IMR-90 (cell line): Measurements from ENCODE around the gene KCNAB1. TPM values are rescaled to one million over a fixed set of nuclear protein-coding genes. Genes with fewer than 3 reads are reported as not detected.

Experiments used
- ATAC-seq: fragments of 200-7000 bp; cut with Tn5 transposase; 2 replicates; pipeline ENCODE4 v1.9.1; 2020; ENCODE audit warnings: low read depth, mild to moderate bottlenecking, moderate library complexity
- BruUV-seq: library from RNA; stranded (reverse); fragments of 400-500 nt; replicated peaks from 2 replicates; lab custom pipeline; 2021; lab: Mats Ljungman, UMichigan
- CTCF ChIA-PET: fragments of 300-600 bp; formaldehyde crosslinking; extraction: SDS; loops from one replicate; lab custom pipeline; 2021; ENCODE audit warnings: antibody characterized with exemption; lab: Yijun Ruan, JAX
- POLR2A ChIA-PET: fragments of 300-600 bp; sonication (Branson Sonifier 250); formaldehyde crosslinking; loops from one replicate; lab custom pipeline; 2022; ENCODE audit warnings: antibody characterized with exemption; ENCODE audit not compliant: unreplicated experiment; lab: Charles Lee
- DNase-seq: peaks from one replicate; pipeline ENCODE4 v3.0.0; 2013
- H2AFZ ChIP-seq: replicated peaks from 2 replicates; pipeline ENCODE3; 2013; ENCODE audit warnings: low read length, mild to moderate bottlenecking; ENCODE audit not compliant: poor library complexity
- H2AK5ac ChIP-seq: 2 replicates; pipeline ENCODE4 v1.6.1; 2013; ENCODE audit warnings: low read depth, low read length, inconsistent platforms
- H2AK9ac ChIP-seq: replicated peaks from 2 replicates; pipeline ENCODE3; 2013; ENCODE audit warnings: mild to moderate bottlenecking, low read depth, low read length, moderate library complexity; ENCODE audit not compliant: poor library complexity
- H2BK120ac ChIP-seq: 2 replicates; pipeline ENCODE4 v1.6.1; 2013; ENCODE audit warnings: low read depth, low read length, inconsistent platforms
- H2BK15ac ChIP-seq: 3 replicates; pipeline ENCODE4 v1.6.1; 2013; ENCODE audit warnings: low read depth, low read length, inconsistent platforms
- H2BK20ac ChIP-seq: 2 replicates; pipeline ENCODE4 v1.6.1; 2013; ENCODE audit warnings: low read depth, mild to moderate bottlenecking, inconsistent platforms, low read length, moderate library complexity
- H2BK5ac ChIP-seq: 2 replicates; pipeline ENCODE4 v1.6.1; 2013; ENCODE audit warnings: mild to moderate bottlenecking, low read depth, low read length, inconsistent platforms; ENCODE audit not compliant: poor library complexity, severe bottlenecking
- H3K14ac ChIP-seq: replicated peaks from 2 replicates; pipeline ENCODE4 v1.6.1; 2013; ENCODE audit warnings: low read depth, low read length, inconsistent platforms
- H3K18ac ChIP-seq: 2 replicates; pipeline ENCODE4 v1.6.1; 2013; ENCODE audit warnings: low read depth, low read length, control low read depth
- H3K23ac ChIP-seq: 2 replicates; pipeline ENCODE4 v1.6.1; 2013; ENCODE audit warnings: low read depth, low read length, inconsistent platforms
- H3K27ac ChIP-seq: 2 replicates; pipeline ENCODE4 v1.5.1; 2013; ENCODE audit warnings: mild to moderate bottlenecking, control low read depth, low read length; ENCODE audit not compliant: insufficient read depth
- H3K27me3 ChIP-seq: 2 replicates; pipeline ENCODE4 v1.6.1; 2013; ENCODE audit warnings: low read length; ENCODE audit not compliant: control insufficient read depth, insufficient read depth
- H3K36me3 ChIP-seq: 2 replicates; pipeline ENCODE4 v1.6.1; 2013; ENCODE audit warnings: low read length, mixed read lengths; ENCODE audit not compliant: control insufficient read depth, insufficient read depth
- H3K4ac ChIP-seq: 2 replicates; pipeline ENCODE4 v1.6.1; 2013; ENCODE audit warnings: low read depth, low read length, inconsistent platforms
- H3K4me1 ChIP-seq: 2 replicates; pipeline ENCODE4 v1.6.1; 2013; ENCODE audit warnings: low read length, mixed read lengths; ENCODE audit not compliant: control insufficient read depth, insufficient read depth
- H3K4me2 ChIP-seq: 2 replicates; pipeline ENCODE4 v1.6.1; 2013; ENCODE audit warnings: low read depth, mild to moderate bottlenecking, control low read depth, low read length, moderate library complexity
- H3K4me3 ChIP-seq: 2 replicates; pipeline ENCODE4 v1.5.1; 2013; ENCODE audit warnings: low read depth, mild to moderate bottlenecking, control low read depth, low read length, moderate library complexity; ENCODE audit not compliant: insufficient read depth
- H3K56ac ChIP-seq: 2 replicates; pipeline ENCODE4 v1.6.1; 2013; ENCODE audit warnings: low read length, inconsistent platforms; ENCODE audit not compliant: insufficient read depth; ENCODE audit errors: extremely low read depth
- H3K79me1 ChIP-seq, 2 experiments: 2 replicates each; pipeline ENCODE4 v1.6.1; 2013; ENCODE audit warnings: low read length in 2 of 2, inconsistent platforms in 1 of 2, low read depth in 1 of 2
- H3K9ac ChIP-seq: 2 replicates; pipeline ENCODE4 v1.6.1; 2013; ENCODE audit warnings: low read depth, low read length, control low read depth
- H3K9me1 ChIP-seq: 2 replicates; pipeline ENCODE4 v1.6.1; 2013; ENCODE audit warnings: low read length, inconsistent platforms; ENCODE audit not compliant: insufficient read depth
- H3K9me3 ChIP-seq: 2 replicates; pipeline ENCODE4 v1.6.1; 2013; ENCODE audit warnings: low read length; ENCODE audit not compliant: control insufficient read depth, insufficient read depth
- H4K20me1 ChIP-seq: 2 replicates; pipeline ENCODE4 v1.6.1; 2013; ENCODE audit warnings: low read length, inconsistent platforms; ENCODE audit not compliant: insufficient read depth
- H4K5ac ChIP-seq: 2 replicates; pipeline ENCODE4 v1.6.1; 2013; ENCODE audit warnings: mild to moderate bottlenecking, low read depth, low read length, control low read depth
- H4K8ac ChIP-seq, 2 experiments: 2 replicates each; pipeline ENCODE4 v1.6.1; 2013; ENCODE audit warnings: low read depth in 2 of 2, low read length in 2 of 2, control low read depth in 1 of 2, inconsistent platforms in 1 of 2
- H4K91ac ChIP-seq: 2 replicates; pipeline ENCODE4 v1.6.1; 2013; ENCODE audit warnings: low read depth, low read length, inconsistent platforms; ENCODE audit not compliant: insufficient read depth
- BHLHE40 ChIP-seq: fragments of 150-350 bp; IDR thresholded peaks from 2 replicates; pipeline ENCODE4 v1.6.1; 2016; ENCODE audit warnings: mild to moderate bottlenecking, low read depth, low read length
- CEBPB ChIP-seq: IDR thresholded peaks from 2 replicates; pipeline ENCODE4 v1.6.1; 2012; ENCODE audit warnings: low read depth, low read length, improper control_type of control experiment
- CHD1 ChIP-seq: IDR thresholded peaks from 2 replicates; pipeline ENCODE4 v1.6.1; 2012; ENCODE audit warnings: low read depth, low read length, improper control_type of control experiment
- CTCF ChIP-seq: conservative IDR thresholded peaks from 2 replicates; pipeline ENCODE4 v1.5.1; 2012; ENCODE audit warnings: mild to moderate bottlenecking, low read depth, low read length, improper control_type of control experiment
- ELK1 ChIP-seq: fragments of 150-350 bp; IDR thresholded peaks from 2 replicates; pipeline ENCODE4 v1.6.1; 2016; ENCODE audit warnings: low read depth, mild to moderate bottlenecking, low read length, moderate library complexity, borderline replicate concordance
- FOS ChIP-seq: fragments of 150-350 bp; IDR thresholded peaks from 2 replicates; pipeline ENCODE4 v1.6.1; 2016; ENCODE audit warnings: low read depth, low read length
- MAZ ChIP-seq: IDR thresholded peaks from 2 replicates; pipeline ENCODE4 v1.6.1; 2012; ENCODE audit warnings: low read depth, mild to moderate bottlenecking, low read length, improper control_type of control experiment, moderate library complexity, borderline replicate concordance
- MXI1 ChIP-seq: IDR thresholded peaks from 2 replicates; pipeline ENCODE4 v1.6.1; 2012; ENCODE audit warnings: low read depth, mild to moderate bottlenecking, low read length, moderate library complexity, borderline replicate concordance
- POLR2A ChIP-seq: IDR thresholded peaks from 2 replicates; pipeline ENCODE4 v1.6.1; 2012; ENCODE audit warnings: mild to moderate bottlenecking, low read depth, low read length
- RAD21 ChIP-seq: IDR thresholded peaks from 2 replicates; pipeline ENCODE4 v1.6.1; 2012; ENCODE audit warnings: low read length, improper control_type of control experiment
- RCOR1 ChIP-seq: IDR thresholded peaks from 2 replicates; pipeline ENCODE4 v1.6.1; 2012; ENCODE audit warnings: mild to moderate bottlenecking, low read length, improper control_type of control experiment; ENCODE audit not compliant: insufficient replicate concordance
- RFX5 ChIP-seq: IDR thresholded peaks from 2 replicates; pipeline ENCODE4 v1.8.0; 2012; ENCODE audit warnings: low read depth, mild to moderate bottlenecking, low read length, moderate library complexity
- SMC3 ChIP-seq: fragments of 150-350 bp; IDR thresholded peaks from 2 replicates; pipeline ENCODE4 v1.6.1; 2016; ENCODE audit warnings: low read depth, mild to moderate bottlenecking, antibody characterized with exemption, low read length, moderate library complexity
- WGBS, 2 experiments: methylation state at CpG; one replicate each; pipeline versions ENCODE4 v1.1.5 to v1.1.7; 2013; ENCODE audit warnings: missing lambda C conversion rate in 2 of 2; ENCODE audit not compliant: insufficient read length in 1 of 2; ENCODE audit errors: extremely low coverage in 2 of 2; 5-methylcytosine and 5-hydroxymethylcytosine counted together
- dilution Hi-C: fragments of 300-500 bp; cut with HindIII; formaldehyde crosslinking; loops from one replicate; pipeline ENCODE4 v1.14.3; 2018; ENCODE audit warnings: low sequenced_read_pairs; ENCODE audit not compliant: unreplicated experiment
- in situ Hi-C: fragments of 300-500 bp; cut with MboI; formaldehyde crosslinking; loops from 3 replicates; pipeline ENCODE4 v1.14.3; 2019; ENCODE audit warnings: low sequenced_read_pairs, inconsistent platforms, mixed read lengths
- intact Hi-C: fragments of 100-400 bp; cut with micrococcal nuclease; formaldehyde crosslinking; loops from 2 replicates; pipeline ENCODE4 v1.10.0; 2022
- polyA plus RNA-seq, 3 experiments: library from polyadenylated mRNA; depleted of rRNA; stranded (reverse); fragments of >200 nt; gene quantifications; 2 replicates each; pipeline ENCODE4 v1.2.3, GENCODE V29; 2012; ENCODE audit warnings: low replicate concordance in 1 of 3
- total RNA-seq: library from RNA; depleted of rRNA; stranded (reverse); fragments of >200 nt; gene quantifications from 2 replicates; pipeline ENCODE4 v1.2.3, GENCODE V29; 2012

KCNAB1 gene
- total and polyA plus RNA-seq, 2 of the 4 experiments (the other 2 are of a cell fraction): under 0.01 to 0.07 TPM

- H4K8ac ChIP-seq: no peak overlapping the region
- H2BK15ac ChIP-seq: no peak overlapping the region
- H3K56ac ChIP-seq: no peak overlapping the region
- 0 out of 2 replicates have a peak, but pooled peaks cover 2% of the 10 kb centered on the region for H3K4me1 ChIP-seq
- BruUV-seq: no TSS peak
- intact Hi-C loops (no loop called here), in situ Hi-C loops (no loop called here), dilution Hi-C loops (loop anchor here (25.0 kb wide), 1 partner anchor 355 kb away; no protein-coding TSS in a partner anchor)
- H2BK20ac ChIP-seq: no peak overlapping the region
- TF ChIP-seq RAD21: no peak
- TF ChIP-seq SMC3: no peak
- no peak for TF ChIP-seq CEBPB
- no peak for TF ChIP-seq RFX5
- no peak for TF ChIP-seq POLR2A
- no peak for TF ChIP-seq CHD1
- TF ChIP-seq BHLHE40: no peak
- TF ChIP-seq MXI1: no peak
- TF ChIP-seq RCOR1: no peak
- no peak for TF ChIP-seq FOS
- no peak for TF ChIP-seq MAZ
- TF ChIP-seq CTCF: no peak
- TF ChIP-seq ELK1: no peak
- POLR2A ChIA-PET: no interaction called here
- H3K27me3 ChIP-seq: no peaks in the 10 kb centered on the region
- H3K14ac ChIP-seq: no peak overlapping the region
- no peak overlapping the region for H2AK9ac ChIP-seq
- no peaks in the 10 kb centered on the region for H3K9me3 ChIP-seq
- H3K27ac ChIP-seq: no peak overlapping the region
- H2BK120ac ChIP-seq: no peak overlapping the region
- no peak overlapping the region for H3K4ac ChIP-seq
- H3K4me2 ChIP-seq: no peak overlapping the region
- ATAC-seq (no peak), DNase-seq (no peak)
- no peak overlapping the region for H3K23ac ChIP-seq
- no peak overlapping the region for H3K9ac ChIP-seq
- no peak overlapping the region for H2AFZ ChIP-seq
- no peaks in the 10 kb centered on the region; the same call in 1 of the 2 replicates for H3K9me1 ChIP-seq
- H2AK5ac ChIP-seq: no peak overlapping the region
- WGBS, 2 experiments: no CpG with 5 or more reads among the region's 1 CpG
- H3K36me3 ChIP-seq: no peaks in the 10 kb centered on the region
- H3K4me3 ChIP-seq: no peak overlapping the region
- H2BK5ac ChIP-seq: no peak overlapping the region
- CTCF ChIA-PET: interaction anchor here (2.6 kb wide), 1 partner anchor 365 kb away, joined by 9 read pairs; no protein-coding TSS in a partner anchor
- H3K79me1 ChIP-seq: no peaks in the 10 kb centered on the region
- no peaks in the 10 kb centered on the region for H4K20me1 ChIP-seq
- H4K5ac ChIP-seq: no peak overlapping the region
- H3K18ac ChIP-seq: no peak overlapping the region
- H4K91ac ChIP-seq: no peak overlapping the region
Measured at GRCh38 chr3:156516961-156517360, 396.6 kb downstream of the KCNAB1 start.
